ENCODE data around the gene SLC39A12. TPM values are rescaled to one million over a fixed set of nuclear protein-coding genes. Genes with fewer than 3 reads are reported as not detected.

Gene SLC39A12
- total and polyA plus RNA-seq, 2 of the 8 experiments (the other 6 are each of a cell fraction or from before 2014, with no cell fraction given) = not detected

DNA sequence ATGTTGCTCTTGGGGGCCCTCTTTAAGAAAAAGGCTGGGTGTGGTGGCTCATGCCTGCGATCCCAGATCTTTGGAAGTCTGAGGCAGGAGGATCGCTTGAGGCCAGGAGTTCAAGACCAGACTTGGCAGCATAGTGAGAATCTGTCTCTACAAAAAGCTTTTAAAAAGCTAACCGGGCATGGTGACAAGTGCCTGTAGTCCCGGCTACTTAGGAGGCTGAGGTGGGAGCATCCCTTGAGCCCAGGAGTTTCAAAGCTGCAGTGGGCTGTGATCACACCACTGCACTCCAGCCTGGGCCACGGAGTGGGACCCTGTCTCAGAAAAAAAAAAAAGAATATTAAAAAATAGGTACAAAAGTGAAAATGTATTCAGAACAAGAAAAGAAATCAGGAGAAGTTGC is 38.1 kb upstream of the SLC39A12 start:
- Histone ChIP-seq H2BK15ac (ENCODE audit: low read length) (no peak overlapping the region), H3K56ac (replicated peaks; ENCODE audit: insufficient read length, low read depth, low read length) (no peak overlapping the region), H4K8ac (ENCODE audit: extremely low read depth, insufficient read depth, low read length) (no peak overlapping the region), H3K23me2 (ENCODE audit: low read depth, low read length) (no peaks in the 10 kb centered on the region), H3K79me1 (ENCODE audit: low read depth, low read length) (no peaks in the 10 kb centered on the region), H3K9me3 (ENCODE audit: insufficient read depth in 2 of 2, low read depth in 1 of 2, low read length in 1 of 2) (no peaks in the 10 kb centered on the region), H2AFZ (ENCODE audit: low read length) (no peak overlapping the region), H2AK5ac (ENCODE audit: low read depth, low read length) (no peak overlapping the region), H3K27ac (ENCODE audit: low read depth, low read length) (no peak overlapping the region), H3K4me1 (replicated peaks in 1 of 4; ENCODE audit: control insufficient read depth in 3 of 4, insufficient read depth in 4 of 4, low read length in 3 of 4) (0 out of 7 replicates have a peak, but pooled peaks cover 0 to 2% (median 0%) of the 10 kb centered on the region in 4 experiments), H2BK5ac (ENCODE audit: low read depth, low read length) (no peak overlapping the region), H3K4me2 (ENCODE audit: insufficient read depth in 1 of 2, low read depth in 2 of 2, low read length in 2 of 2) (no peak overlapping the region), H2BK20ac (ENCODE audit: low read length) (no peak overlapping the region), H2BK12ac (ENCODE audit: low read depth, low read length) (no peak overlapping the region), H3K79me2 (ENCODE audit: control insufficient read depth in 1 of 2, insufficient read depth in 2 of 2, low read length in 2 of 2) (no peaks in the 10 kb centered on the region), H3K18ac (ENCODE audit: extremely low read depth, low read length) (no peak overlapping the region), H3K14ac (ENCODE audit: insufficient read length) (no peak overlapping the region), H3K4ac (replicated peaks; ENCODE audit: insufficient read length, low read depth, low read length) (no peak overlapping the region), H3K4me3 (ENCODE audit: extremely low read depth in 1 of 4, insufficient read depth in 2 of 4, low read depth in 3 of 4, low read length in 4 of 4) (no peak overlapping the region), H4K5ac (ENCODE audit: insufficient read length, low read depth, low read length) (no peak overlapping the region), H4K20me1 (replicated peaks in 1 of 2; ENCODE audit: control insufficient read depth in 1 of 2, insufficient read depth in 2 of 2, low read length in 2 of 2) (no peaks in the 10 kb centered on the region), H2BK120ac (replicated peaks; ENCODE audit: low read depth, low read length) (no peak overlapping the region), H4K91ac (replicated peaks; ENCODE audit: insufficient read length, low read length) (no peak overlapping the region), H3K36me3 (ENCODE audit: control insufficient read depth in 2 of 4, insufficient read depth in 4 of 4, low read length in 3 of 4) (no peaks in the 10 kb centered on the region), H3K27me3 (replicated peaks in 1 of 4; ENCODE audit: control insufficient read depth in 3 of 4, extremely low read depth in 1 of 4, insufficient read depth in 3 of 4, low read length in 3 of 4) (no peaks in the 10 kb centered on the region), H3K23ac (ENCODE audit: insufficient read length) (no peak overlapping the region), H3K9ac (replicated peaks in 1 of 4; ENCODE audit: extremely low read depth in 1 of 4, low read depth in 3 of 4, low read length in 3 of 4) (no peak overlapping the region)
- TF ChIP-seq, protein P1, sequence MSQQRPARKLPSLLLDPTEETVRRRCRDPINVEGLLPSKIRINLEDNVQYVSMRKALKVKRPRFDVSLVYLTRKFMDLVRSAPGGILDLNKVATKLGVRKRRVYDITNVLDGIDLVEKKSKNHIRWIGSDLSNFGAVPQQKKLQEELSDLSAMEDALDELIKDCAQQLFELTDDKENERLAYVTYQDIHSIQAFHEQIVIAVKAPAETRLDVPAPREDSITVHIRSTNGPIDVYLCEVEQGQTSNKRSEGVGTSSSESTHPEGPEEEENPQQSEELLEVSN (IDR thresholded peaks at IDR 0.05) = no peak
- TF ChIP-seq GTF2F1 (IDR thresholded peaks at IDR 0.05; ENCODE audit: borderline replicate concordance, low read depth, low read length) (no peak), CHD1 (IDR thresholded peaks at IDR 0.05; ENCODE audit: low read depth, low read length) (no peak), BCL11A (IDR thresholded peaks at IDR 0.05; ENCODE audit: low read depth in 2 of 2, low read length in 2 of 2) (no peak), NANOG (IDR thresholded peaks at IDR 0.05; ENCODE audit: insufficient read depth, low read depth, low read length, poor library complexity, severe bottlenecking) (no peak)
- TF ChIP-seq, protein P2, sequence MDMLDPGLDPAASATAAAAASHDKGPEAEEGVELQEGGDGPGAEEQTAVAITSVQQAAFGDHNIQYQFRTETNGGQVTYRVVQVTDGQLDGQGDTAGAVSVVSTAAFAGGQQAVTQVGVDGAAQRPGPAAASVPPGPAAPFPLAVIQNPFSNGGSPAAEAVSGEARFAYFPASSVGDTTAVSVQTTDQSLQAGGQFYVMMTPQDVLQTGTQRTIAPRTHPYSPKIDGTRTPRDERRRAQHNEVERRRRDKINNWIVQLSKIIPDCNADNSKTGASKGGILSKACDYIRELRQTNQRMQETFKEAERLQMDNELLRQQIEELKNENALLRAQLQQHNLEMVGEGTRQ (IDR thresholded peaks at IDR 0.05; ENCODE audit: low read length) = no peak
- ChIA-PET CTCF (ENCODE audit: partially characterized antibody) (interaction anchor here (0.6 to 1.2 kb wide), 4 partner anchors 9 to 300 kb away, joined by 3 to 4 read pairs (median 4); no protein-coding TSS in a partner anchor), POLR2A (ENCODE audit: partially characterized antibody) (no interaction called here)
- 95% methylated on average over 5 of the region's 5 CpGs; no CpG with 5 or more reads in 1 of the 2 experiments for WGBS, 2 experiments (ENCODE audit: extremely low coverage in 1 of 2, insufficient coverage in 1 of 2, insufficient read length in 1 of 2, insufficient replicate concordance in 2 of 2, low coverage in 1 of 2, low lambda C conversion rate in 2 of 2, missing lambda C conversion rate in 1 of 2)
- no peak for DNase-seq (ENCODE audit: low read depth in 1 of 2, low spot score in 2 of 2)
- FAIRE-seq = no peak
